Measurements from ENCODE around the gene CHN1.
A peak's percentile ranks its signal among the peaks of the same experiment; 100 is the strongest.

The CHN1 gene

DNA sequence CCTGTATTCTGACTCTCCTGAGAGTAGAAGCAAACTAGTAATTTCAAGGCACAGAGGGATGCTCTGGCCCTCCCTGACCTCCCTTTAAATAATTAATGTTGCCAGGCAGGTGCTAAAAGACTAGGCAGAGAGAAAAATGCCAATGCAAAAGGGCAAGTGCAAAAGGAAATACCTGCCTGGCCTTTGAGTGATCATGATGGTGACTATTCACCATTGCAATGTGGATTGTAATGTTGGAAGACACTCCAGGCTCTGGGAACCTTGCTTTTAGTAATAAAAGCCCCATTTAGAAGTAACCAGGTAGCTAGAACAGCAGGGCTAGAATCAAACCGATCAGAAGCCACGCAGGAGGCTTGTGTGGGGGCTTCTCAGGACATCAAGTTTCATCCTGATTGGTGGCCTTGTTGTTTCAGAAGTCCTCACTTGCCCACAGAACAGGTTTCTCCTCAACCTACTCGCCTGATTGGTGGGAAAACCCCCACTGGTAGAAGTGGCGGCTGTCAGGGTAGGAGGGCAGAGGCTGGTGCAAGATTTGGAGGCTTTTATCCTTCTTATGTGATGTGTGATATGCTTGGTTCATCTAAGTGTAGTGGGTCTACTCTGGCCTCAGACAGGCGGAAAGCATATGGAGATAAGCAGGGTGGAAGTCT lies 224.9 kb downstream of the CHN1 start:
- no peak for DNase-seq

DNA sequence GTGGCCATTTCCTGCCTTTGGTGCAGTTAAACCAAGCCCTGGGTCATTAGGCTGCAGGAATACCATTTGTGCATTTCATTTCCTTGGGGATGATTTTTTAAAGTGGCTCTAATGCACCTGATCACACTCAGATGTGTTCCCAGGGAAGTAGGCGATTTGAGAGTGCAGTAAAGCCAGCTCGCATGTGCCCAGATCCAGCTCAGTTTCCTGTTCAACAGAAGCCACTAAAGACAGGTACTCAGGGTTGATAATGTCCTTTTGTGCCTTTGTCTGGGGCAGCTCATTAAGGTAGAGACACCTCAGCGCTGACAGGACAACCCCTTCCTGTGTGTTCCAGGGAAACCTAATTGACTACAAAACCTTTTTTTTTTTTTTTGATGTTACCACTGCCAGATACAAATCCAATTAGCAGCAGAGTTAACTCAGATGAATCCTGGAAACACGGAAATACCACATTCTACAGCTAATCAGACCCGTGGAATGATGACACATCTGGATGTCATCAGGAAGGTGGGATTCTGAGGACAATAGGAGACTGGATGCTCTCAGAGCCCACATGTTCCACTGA lies 225.7 kb downstream of the CHN1 start:
- DNase-seq = no peak

DNA sequence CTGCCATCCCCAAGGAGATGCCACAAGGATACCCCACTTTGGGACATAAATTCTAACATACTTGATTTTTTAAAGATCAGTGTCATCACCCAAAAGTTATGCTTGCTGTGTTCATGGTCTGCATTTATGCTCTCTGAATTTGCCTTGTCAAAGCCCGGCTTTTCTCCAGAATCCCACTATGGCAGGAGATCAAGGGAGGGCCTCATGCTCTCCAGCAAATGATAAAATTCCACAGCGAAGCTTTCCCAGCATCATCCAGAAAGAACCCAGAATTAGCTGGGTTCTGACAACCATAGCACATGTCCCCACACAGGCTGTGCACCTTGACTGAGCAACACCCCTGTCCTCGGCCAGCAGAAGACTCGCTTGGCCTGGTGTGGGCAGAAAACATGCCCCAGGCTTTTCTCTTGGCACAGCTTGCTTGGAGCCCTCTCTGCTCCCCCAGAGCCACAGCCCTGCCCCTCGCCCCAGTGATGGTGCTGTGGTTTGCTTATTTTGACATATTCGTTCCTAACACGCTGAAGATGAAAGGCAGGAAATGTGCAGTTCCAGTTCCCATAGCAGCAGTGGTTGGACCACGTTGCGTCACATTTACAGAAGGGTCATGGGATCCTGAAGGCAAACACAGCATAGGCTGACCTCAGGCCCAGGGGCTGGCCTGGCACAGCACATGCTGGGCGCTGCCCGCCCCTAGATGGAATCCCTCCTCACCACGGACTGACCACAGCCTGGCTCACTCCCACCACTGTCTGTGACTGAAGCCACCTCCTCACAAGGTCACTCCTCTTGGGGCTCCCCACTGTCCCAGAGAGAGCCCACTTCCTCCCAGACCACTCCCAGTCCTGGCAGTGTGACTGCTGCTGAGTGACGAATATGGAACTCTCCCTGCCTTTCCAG lies 226.8 kb downstream of the CHN1 start:
- peak; percentile 47 for DNase-seq

DNA sequence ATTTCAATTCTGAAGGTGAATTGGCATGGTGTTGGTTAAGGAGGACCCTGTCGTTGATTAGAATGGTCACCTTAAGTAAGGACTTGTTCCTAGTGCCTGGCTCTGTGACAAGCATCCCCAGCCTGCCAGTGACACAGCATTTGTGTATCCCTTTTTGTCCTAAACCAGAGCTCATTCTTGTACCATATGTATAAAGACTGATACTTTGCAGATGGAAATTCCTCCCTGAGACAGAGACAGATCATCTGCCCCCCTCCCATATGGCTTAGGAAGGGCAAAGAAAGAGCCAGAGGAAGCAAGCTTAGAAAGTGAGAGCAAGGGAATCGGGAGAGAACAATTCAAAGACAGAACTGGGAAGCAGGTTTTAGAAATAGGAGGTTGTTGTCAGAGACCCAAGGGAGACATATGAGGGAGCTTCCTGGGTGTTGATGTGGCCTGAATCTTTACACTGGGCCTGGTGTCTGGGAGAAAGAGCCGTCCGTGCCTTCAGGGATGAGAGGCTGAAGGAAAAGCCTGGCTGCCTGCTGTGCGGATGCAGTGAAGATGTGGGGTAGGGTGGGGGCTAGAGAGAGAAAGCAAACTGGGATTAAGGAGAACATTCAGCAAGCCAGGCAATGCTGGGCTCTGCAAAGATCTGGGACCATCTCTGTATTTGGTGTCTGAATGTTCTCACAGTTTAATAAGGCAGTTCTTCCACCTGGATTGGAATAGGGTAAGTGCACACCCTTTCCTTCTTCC lies 227.7 kb downstream of the CHN1 start:
- DNase-seq = no peak

- DNase-seq = no peak
Measured at GRCh38 chr2:174776675-174777074, 228.5 kb downstream of the CHN1 start.

DNA sequence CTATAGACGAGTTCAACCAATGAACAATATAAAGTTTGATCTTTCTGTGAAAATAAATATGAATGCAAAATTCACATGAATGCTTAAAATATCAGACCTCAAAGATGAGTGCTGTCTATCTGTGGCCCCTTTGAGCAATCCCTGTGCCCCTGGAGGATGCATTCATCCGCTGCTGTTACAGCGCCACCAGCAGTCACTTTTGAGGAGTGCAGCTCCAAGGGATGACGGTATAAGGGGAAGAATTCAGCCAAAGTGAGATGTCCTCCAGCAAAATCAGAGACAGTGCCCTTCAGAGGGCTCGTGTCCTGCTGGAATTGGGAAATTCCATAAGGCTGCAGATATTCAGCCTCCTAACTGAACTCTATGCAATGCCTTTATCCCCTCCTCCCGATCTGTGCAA lies 229.0 kb downstream of the CHN1 start:
- DNase-seq = no peak

DNA sequence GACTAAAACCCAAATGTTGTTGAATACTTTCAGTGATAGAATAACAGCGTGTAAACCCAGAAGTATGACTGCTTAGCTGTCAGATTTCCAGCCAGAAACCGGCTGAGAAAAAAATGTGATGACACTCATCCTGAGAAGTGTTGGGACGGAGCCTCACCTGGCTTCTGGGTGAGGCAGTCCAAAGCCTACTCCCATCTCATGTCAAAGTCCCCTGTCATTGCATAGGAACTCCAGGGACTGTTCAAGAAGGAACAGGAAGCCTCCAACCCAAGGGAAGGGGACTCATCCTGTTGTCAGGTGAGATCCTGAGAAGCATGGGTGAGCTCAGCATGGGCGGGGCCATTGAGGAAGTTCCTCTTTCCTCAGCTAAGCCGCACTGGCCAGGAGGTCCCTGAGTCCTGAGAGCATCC lies 229.6 kb downstream of the CHN1 start:
- no peak for DNase-seq

- no peak for DNase-seq
Measured at GRCh38 chr2:174774886-174775285, 230.3 kb downstream of the CHN1 start.

DNA sequence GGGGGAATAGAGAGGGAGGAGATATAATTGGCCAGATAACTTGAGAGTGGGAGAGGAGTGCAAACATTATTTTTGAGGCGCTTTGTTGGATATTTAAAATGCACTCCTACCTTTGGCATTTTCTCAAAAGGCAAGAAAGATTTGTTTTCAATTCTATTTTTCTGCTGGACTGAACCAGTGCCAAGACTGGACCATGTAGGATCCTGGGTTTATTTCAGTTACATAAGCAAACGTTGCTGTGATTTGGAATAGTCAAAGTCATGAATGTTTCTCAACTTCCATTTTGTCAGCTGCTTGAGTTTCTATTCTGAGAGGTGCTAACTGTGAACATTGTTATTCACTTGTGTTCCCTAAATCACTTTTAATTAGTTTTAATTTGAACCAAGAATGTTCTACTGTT lies 232.0 kb downstream of the CHN1 start:
- no peak for DNase-seq

DNA sequence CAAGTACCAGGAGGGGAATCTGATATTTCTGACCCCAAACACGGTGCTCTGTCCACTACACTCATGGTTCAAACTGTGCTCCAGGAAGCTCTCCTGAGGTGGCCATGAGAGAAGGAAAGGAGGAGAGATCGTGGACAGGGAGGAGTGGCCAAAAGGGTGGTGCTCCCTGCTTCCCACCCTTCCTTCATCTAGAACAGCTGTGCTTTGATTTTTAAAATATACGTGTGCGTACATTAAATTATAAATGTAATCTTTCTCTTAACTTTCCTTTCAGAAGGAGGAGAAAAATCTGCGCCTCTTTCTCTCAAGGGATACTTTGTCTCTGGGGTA lies 232.7 kb downstream of the CHN1 start:
- no peak for DNase-seq

GRCh38 chr2:174771631-174772471 lies 233.3 kb downstream of the CHN1 start:
- peak; percentile 29 for DNase-seq

- DNase-seq = no peak
Measured at GRCh38 chr2:174771136-174771535, 234.0 kb downstream of the CHN1 start.

DNA sequence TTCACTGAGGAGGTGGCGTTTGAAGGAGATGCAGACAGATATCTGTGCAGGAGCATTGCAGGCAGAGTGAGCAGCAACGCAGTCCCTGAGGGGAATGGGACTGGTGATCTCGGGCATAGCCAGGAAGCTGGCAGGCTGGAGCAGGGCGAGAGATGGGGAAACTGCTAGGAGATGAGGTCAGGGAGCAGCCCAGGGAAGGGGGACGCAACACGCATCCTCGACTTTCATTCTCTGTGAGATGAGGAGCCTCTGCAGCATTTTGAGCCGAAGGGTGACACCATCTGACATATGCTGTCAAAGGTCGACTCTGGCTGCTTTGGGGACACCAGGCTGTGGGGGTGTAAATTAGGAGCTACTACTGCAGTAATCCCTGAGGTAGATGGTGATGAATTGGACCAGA lies 236.6 kb downstream of the CHN1 start:
- DNase-seq = no peak

DNA sequence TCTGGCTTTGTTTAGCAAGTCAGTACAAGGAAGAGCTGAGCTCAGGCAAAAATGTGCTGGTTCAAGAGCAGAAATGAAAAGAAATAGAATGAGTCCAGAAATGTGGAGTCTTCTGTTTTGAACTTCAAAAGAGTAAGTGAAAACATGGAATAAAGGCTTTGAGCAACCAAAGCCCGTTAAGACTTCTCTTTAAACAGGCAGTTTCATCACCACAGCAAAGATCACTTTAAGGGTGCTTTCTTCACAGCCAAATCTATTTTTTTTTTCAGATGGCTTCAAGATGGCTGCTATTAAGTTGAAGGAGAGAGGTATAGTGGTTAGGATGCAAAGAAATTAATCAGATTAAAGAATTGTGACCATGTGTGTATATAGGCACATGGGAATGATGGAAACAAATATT lies 238.9 kb downstream of the CHN1 start:
- no peak for DNase-seq

DNA sequence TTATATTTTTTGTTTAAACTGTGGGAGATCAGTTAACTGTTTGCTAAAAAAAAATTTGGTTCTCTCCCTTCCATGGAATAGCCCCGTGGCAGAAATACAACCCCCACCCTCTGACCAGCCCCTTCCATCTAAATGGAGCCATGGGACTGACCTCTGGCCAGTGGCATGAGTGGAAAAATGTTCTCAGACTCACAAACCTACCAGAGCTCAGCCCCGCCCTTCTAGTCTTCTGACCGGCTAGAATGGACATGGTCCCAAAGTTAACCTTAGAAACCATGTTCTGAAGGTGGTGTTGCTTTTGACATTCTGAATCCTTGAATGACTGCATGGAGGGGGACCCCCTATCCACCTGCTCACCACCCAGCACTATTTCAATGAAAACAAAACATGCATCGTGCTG lies 239.6 kb downstream of the CHN1 start:
- no peak for DNase-seq

- no peak for DNase-seq
Measured at GRCh38 chr2:174764280-174765255, 240.6 kb downstream of the CHN1 start, which contains the start of gene CHRNA1. Gene CHRNA1, minus strand, starts transcription at chr2:174764472. Its CDS starts 78 bp downstream, at chr2:174764394.

GRCh38 chr2:174763780-174764179 lies 241.4 kb downstream of the CHN1 start:
- DNase-seq = no peak

- no peak for DNase-seq
Measured at GRCh38 chr2:174762464-174762863, 242.7 kb downstream of the CHN1 start.

DNA sequence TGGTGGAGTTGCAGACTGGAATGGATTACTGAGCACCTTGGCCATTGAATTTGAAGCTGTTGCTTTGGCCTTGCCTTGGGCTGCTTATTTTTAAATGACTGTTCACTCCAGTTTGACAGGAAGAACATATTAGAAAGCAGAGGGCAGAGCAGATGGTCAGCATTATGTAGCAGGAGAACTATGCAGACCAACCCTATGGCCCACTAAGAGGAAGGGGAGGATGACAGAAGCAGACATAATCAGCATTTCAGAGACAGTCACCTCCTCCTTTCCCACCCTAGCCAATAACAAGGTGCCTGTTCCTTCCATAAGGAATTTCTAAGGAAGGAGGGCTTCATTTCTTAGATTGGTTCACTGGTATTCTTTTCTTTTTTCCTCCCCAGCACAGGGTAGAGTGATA lies 243.3 kb downstream of the CHN1 start:
- no peak for DNase-seq

DNA sequence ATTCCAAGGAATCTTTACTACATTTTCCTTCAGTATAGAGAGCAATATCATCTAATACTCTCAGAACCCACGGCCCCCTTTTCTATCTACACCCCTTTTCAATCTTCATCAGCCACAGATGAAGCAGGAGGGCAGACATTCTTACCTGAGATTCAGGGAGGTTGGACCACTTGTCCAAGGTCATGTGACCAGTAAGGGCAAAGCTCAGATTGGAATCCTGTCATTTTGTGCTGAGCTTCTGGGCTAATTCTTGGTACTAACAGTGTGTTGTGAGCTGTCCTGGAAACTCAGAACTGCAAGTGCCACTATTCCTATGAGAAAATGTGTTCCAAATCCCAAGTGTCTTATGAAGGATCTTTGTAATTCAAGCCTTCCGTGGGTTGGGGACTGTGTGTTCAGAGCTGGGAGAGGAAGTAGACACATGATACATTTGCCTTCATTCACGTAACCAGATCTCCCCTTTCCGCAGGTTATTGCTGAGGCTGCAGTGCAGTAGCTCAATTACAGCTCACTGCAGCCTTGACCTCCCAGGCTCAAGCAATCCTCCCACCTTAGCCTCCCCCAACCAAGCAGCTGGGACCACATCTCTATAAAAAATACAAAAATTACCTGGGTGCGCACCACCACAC lies 244.2 kb downstream of the CHN1 start:
- no peak for DNase-seq
